ENCODE results near the gene LAMA1.
"Not testable (repeated sequence)": the region's sequence is repeated elsewhere in the genome, so short reads cannot be mapped to it uniquely, and the experiment has no call there.

LAMA1 gene

DNA sequence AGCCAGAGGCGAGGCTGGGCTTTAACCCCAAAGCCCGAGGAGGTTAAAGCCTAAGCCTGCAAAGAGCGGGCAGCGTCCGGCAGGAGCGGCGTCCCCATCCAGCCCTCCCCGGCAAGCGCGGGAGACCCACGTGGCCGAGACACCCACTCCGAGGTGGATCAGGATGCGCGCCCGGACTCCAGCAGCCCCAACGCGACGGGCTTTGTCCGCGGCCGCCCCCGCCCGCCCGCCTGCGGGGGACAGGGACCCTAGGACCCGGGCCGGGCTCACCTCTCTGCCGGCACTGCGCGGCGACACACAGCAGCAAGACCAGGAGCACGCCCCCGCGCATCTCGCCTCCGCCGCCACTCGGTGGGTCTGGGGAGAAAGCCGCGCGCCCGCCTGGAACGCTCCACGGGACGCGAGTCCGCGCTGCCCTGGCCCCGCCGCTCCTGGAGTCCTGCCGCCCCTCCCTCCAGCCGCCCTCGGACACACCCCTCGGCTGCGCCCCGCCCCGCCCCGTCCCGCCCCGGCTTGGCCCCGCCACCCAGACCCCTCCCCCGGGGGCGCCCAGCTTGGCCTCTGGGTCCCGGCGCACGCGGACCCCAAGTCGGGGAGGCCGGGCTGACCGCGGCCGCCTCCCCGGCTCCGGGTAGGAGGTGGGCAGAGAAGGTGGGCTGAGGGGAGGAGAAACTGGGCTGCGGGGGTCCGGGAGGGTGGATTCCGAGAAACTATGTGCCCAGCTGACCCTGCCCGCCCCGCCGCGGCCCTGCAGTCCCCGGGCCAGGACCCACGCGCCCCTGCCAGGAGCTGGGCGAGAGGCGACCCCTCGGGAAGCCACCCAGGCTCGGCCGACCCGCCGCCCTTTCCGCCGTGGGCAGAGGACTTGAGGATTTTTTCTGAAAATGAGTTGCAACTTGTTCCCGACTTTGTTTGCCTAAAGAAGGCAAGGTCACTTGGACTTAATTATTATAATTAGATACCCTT is at the start of gene LAMA1:
TSS of gene LAMA1 (minus strand) at position 408 of the 966 bp plus-strand sequence. CDS start at position 331, 77 bp downstream.
- peak; percentile 38 for DNase-seq

DNA sequence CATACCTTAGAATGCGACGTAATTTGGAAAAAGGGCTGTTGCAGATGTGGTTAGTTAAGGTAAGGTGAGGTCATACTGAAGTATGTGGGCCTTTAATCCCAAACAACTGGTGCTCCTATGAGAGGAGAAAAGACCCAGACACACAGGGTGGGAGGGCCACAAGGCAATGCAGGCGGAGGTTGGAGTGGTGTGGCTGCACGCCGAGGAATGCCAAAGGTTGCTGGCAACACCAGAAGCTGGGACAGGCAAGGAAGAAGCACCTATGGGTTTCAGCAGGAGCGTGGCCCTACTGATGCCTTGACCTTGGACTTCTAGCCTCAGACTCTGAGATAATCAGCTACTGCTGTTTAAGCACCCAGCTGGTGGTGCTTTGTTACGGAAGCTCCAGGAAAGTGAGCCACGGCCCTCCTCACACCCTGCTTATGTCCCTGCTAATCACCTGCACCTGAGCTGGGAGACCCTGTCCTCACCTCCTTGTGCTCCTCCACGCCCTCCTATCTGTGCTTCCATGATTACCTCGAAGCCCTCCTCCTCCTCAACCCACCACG is 48.3 kb upstream of the LAMA1 start:
- DNase-seq, result no peak

DNA sequence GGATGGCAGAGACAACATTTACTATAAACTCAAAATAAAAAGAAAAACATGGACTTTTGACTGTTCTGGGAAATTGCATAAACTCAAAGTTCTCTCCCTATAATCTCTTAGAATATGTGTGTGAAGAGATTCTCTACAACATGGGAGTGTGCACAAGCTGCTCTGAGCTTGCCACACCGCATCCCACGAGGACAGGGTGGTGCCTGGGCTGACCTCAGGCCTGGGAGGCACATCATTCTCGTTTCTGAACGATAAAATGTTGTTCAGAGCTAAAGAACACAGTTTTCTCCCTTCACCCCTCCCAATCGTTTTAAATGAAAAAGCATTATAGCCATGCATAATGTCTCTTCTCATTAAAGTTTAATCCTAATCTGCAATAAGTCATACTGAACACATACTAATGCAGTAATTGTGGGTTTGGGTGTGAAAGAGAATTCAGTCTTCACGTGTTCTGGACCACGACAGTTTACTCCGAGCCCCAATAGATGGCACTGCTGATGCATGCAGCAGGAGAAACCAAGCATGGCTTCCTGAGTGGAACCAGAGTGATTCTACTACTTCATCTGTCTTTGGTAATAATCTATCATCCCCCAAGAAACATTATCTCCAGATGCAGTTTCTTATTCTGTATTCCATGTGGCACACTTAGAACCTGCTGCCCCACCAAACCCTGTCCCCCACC is 46.9 kb upstream of the LAMA1 start:
- DNase-seq, result no peak

DNA sequence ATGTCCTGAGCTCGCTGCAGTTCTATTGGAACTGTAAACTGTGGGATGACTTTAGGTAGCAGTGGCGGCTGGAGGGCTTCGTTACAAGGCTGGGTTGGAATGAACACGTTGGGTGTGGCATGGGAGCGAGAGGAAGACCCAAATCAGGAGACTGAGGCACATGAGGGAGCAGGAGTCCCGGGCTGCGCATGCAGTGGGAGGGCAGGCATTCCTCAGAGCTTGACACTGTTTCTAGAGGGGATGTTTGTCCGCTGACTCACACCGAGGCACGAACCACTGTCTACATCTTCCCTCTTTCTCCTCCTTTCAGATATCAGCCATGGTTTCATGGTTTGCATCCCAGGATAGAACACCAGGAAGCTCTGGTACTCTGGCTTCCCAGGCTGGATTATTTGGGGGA is 40.6 kb upstream of the LAMA1 start:
- peak; percentile 87 for DNase-seq

DNA sequence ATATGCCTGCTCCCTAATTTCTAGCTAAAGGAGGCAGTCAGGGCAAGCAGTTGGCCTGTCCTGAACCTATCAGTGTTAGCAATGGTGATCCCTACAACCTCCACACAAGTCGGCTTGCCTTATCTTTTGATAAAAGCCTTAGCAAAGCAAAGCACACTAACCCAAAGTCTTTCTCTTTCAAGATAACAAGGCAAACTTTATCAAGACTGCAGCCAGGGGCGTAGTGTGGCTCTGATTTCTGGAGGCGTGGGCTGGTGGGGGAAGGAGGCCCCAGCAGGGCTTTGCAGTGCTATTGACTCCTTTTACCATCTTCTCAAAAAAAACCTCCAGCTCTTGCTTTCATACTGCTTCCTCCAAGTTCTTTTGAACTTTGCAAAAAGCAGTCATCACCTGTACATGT is 40.2 kb upstream of the LAMA1 start:
- DNase-seq, result no peak

GRCh38 chr18:7155887-7156286 is 38.3 kb upstream of the LAMA1 start:
- no peak for DNase-seq

DNA sequence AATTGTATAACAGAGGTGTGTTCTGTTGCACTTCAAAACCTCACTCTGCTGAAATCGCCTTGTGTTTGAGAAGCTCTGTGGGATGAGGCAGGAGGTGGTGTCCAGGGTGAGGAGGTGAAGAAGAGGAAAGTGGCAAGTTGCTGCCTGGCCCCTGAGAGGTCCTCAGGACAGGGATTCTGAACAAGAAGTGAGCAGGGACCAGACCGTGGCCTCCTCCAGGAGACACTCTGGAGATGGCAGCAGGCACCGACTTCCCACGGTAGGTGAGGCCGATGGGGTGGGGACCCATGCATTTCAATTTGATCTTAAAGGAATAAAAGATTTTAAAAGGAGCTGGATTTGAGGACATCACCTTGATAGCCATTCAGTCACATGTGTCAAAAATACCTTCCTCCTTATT is 37.5 kb upstream of the LAMA1 start:
- DNase-seq, result no peak

DNA sequence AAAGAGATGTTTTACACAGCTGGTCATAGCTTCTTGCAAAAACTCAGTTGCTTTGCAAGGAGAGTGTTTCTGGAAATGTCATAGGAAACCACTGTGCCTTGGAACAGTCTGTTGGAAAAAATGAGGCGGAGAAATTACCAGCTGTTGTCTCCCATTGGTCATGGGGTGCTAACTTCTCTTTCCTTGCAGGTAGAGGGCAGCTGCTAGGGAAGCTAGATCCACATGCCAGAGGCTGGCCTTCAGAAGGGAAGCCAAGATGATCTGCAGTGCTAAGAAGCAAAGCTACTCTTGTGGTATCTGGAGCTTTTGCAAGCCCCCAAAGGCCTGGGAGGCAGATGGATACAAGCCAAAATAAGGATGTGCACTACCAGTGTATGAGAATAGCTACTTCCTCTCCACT is 34.8 kb upstream of the LAMA1 start:
- DNase-seq, result no peak

GRCh38 chr18:7147399-7147798 is 29.8 kb upstream of the LAMA1 start:
- no peak for DNase-seq

GRCh38 chr18:7146067-7146466 is 28.5 kb upstream of the LAMA1 start:
- no peak for DNase-seq

- DNase-seq, result not testable (repeated sequence)
Observed at GRCh38 chr18:7144921-7145320, 27.3 kb upstream of the LAMA1 start.

- DNase-seq, result no peak
Observed at GRCh38 chr18:7141287-7141686, 23.7 kb upstream of the LAMA1 start.

- DNase-seq, result no peak
Observed at GRCh38 chr18:7139409-7139808, 21.8 kb upstream of the LAMA1 start.

GRCh38 chr18:7133181-7133580 is 15.6 kb upstream of the LAMA1 start:
- peak; percentile 57 for DNase-seq

GRCh38 chr18:7132356-7133150 is 15.0 kb upstream of the LAMA1 start:
- no peak for DNase-seq

GRCh38 chr18:7122376-7122775 is 4.8 kb upstream of the LAMA1 start:
- no peak for DNase-seq

- peak; percentile 30 for DNase-seq
Observed at GRCh38 chr18:7116792-7117389, 706 bp downstream of the LAMA1 start.

GRCh38 chr18:7116001-7116730 is 1.4 kb downstream of the LAMA1 start:
- peak; percentile 37 for DNase-seq

DNA sequence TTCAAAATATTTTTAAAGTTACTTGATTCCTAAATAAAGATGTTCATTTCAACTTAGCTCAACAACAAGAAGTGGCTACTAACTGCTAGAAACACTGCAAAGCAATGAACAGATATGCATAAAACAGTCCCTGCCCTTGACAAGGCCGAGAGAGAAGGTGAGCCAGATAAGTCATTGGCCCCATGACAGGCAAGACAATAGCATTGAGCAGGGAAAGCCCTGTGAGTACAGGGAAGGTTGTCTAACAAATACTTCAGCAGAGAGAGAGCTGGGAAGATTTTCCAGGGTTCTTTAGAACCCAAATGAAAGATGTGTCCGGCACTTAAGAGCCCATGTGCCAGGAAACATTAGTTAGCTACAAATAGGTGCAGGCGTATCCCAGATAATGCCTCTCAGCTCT is 4.7 kb downstream of the LAMA1 start:
- no peak for DNase-seq

DNA sequence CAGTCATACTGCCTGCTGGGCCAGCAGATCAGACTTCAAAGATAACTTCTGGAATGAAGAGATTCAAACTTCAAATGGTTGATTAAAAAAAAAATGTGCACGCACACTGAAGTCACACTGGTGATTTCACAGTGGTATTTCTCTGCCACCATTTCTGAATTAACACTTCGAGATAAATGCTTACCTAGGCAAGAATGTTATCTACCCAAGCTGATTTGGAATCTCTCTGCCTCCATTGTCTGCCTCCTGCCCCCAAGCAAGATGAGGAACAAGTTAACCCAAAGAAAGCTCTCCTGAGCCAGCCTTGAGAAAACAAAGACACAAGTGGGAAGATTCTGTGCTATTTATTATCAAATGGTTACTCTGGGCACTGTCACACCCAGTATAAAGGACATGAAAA is 6.5 kb downstream of the LAMA1 start:
- no peak for DNase-seq

DNA sequence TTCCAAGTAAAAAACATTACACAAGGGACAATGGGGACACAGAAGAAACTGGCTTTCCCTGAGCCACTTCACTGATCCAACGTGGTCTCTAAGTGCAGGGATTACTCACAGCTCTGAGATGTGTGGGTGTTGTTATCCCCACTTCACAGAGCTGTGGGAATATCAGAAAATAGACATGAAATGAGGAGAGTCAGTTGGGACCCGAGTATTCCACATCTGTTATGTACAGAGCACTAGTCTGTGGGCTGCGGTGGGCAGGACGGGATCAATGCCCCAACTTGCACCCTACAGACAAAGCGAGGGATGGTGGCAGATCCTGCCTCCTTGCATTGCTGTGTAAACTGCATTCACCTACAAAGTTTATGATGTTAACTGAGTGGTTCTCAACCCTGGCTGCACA is 11.7 kb downstream of the LAMA1 start:
- DNase-seq, result no peak

- no peak for DNase-seq
Observed at GRCh38 chr18:7105268-7105667, 12.3 kb downstream of the LAMA1 start.
